Raji (cell line): ENCODE results near the gene VPS33B.

Experiments used
- POLR2A ChIP-seq: IDR thresholded peaks from 2 replicates; pipeline ENCODE4 v1.6.1; 2011; ENCODE audit warnings: low read depth, low read length, control low read depth; ENCODE audit not compliant: insufficient read depth

Gene VPS33B

DNA sequence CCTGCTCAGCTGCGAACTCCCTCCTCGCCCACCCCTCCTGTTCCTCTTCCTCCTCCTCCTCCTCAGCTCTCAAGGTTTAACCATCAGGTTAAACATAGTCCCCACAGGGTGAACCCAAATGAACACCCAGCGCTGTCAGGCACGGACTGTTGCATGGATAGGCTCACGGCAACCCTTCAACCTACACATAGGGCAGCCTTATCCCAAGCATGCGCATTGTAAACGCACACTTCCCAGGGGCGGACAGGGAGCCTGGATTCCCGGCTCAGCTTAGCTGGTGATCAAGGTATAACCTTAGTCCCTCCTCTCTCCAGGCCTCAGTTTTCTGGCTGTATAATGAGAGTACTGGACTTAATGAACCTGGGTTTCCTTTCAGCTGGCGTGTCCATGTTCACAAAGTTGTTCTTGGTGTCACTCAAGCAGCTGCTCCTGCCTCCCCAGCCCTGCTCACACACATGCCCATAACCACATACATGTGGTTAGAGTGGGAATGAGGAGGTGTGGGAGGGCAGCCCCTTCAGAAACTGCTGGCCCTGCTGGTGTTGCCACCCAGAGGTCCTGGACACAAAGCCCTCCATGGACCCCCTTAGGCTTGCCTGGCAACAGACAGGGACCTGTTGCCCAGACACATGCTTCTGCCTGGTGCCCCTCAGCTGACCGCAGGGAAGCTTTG, 20.9 kb upstream of the VPS33B start:
- TF ChIP-seq POLR2A, result no peak

- TF ChIP-seq POLR2A, result no peak
Measured at GRCh38 chr15:91040856-91041255, 18.5 kb upstream of the VPS33B start.

DNA sequence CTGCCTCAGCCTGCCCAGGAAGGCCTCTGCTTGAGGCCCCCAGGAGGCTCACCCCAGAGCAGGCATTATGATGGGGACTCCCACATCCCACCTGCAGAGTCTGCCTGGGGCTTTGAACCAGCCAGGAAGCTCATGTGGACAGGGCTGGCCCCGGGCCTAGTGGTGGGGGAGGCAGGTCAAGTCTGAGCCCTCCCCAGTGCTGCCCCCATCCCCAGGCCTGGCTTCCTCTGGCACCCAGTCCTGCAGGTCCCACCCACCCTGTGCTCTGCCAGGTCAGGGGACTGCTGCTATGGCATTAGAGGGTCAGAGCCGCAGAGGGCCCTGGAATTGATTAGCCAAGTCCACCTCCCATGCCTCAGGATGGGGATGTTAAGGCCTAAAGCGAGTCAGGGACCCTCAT, 17.6 kb upstream of the VPS33B start:
- no peak for TF ChIP-seq POLR2A

DNA sequence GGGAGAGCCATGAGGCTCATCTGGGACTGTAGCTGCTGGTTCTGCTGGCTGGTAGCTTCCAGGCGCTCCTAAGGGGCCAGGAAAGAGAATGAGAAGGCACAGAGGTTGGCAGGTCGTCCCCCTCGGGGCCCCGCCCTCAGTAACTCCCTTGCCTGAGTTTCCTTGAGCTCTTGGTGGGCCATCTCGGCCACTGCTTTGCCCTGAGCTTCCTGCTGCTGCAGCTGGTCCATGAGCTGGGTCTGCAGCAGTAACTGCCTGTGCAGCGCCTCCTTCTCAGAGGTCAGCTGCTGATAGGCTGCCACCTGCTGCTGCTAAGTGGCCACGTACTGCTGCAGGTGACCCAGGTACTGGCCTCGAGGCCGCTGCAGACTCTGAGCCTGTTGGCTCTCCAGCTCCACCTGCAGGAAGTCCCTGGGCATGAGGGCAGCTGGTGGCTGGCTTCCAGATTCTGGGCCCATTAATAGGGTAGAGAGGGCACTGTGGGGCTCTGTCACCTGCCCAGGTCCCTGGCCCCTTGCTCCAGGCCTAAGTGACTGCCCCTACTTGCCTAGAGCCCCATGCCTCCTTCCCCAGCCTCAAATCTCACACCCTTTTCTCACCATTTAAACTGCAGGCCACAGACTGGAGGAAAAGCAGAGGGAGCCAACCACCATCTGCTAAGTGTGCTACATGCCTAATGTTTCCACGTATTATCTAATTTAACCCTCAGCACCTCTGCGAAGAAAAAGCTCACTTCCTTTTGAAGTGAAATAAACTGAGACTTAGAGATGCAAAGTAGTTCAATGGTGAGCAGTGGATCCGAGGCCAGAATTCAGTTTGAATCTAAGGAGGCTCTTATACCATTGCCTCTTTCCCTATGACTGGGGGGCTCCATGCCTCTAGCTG, 10.8 kb upstream of the VPS33B start:
- TF ChIP-seq POLR2A, result no peak

- TF ChIP-seq POLR2A, result no peak
Measured at GRCh38 chr15:91031796-91032195, 9.4 kb upstream of the VPS33B start.

- TF ChIP-seq POLR2A, result no peak
Measured at GRCh38 chr15:91027677-91028076, 5.3 kb upstream of the VPS33B start.

GRCh38 chr15:91023720-91024119, 1.3 kb upstream of the VPS33B start:
- no peak for TF ChIP-seq POLR2A

DNA sequence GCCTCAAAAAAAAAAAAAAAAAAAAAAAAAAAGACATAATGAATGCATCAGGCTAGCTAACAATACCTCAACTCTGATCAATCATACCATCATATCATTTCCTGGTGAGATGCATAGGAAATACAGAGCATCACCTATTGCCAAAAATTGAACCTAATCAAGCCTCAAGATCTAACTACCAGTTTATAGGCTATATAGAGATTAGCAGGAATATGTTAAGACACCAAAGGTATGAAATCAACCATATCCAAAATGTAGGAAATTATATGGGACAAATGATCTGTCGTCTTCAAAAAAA, 387 bp upstream of the VPS33B start:
- TF ChIP-seq POLR2A, result no peak

- no peak for TF ChIP-seq POLR2A
Measured at GRCh38 chr15:91021516-91022074, 799 bp downstream of the VPS33B start.

DNA sequence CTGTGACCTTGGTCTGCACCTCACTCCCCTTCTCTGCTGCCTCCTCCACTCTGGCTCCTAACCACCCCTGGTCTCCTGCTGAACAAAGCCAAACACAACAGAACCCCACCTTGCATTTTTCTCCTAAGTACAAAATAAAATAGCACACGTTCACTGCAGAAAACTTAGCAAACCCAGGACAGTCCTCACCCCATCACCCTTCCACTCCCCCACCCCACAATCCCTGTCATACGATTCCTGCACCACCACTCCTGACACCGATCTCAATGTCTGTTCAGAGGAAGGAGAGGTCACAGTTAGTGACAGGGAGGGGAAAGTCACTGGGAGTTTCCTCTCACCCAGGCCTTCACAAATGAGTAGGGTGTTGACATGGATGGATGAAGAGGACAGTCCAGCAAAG, 4.2 kb downstream of the VPS33B start:
- no peak for TF ChIP-seq POLR2A

GRCh38 chr15:91017716-91018115, 4.7 kb downstream of the VPS33B start:
- TF ChIP-seq POLR2A, result no peak

- no peak for TF ChIP-seq POLR2A
Measured at GRCh38 chr15:91007266-91007665, 15.1 kb downstream of the VPS33B start.

GRCh38 chr15:91001209-91001608, 21.2 kb downstream of the VPS33B start:
- TF ChIP-seq POLR2A, result no peak

DNA sequence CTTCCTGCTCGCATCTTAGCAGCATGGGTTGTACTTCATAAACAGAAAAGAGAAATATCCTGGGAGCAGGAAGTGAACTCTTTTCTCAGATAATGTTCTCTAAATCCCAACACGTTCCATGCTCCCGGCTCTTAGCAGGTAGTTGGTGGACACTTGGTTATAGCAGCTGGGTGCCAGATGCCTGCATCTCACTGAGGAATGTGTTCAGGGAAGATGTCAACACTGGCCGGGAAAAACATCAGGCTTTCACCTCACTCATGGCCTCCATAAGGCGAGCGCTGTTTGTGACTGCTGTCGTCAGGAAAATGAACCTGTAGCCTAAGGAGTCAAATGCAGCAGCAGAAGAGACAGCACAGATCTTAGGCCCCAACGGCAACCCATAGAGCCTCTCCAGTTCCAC, 23.7 kb downstream of the VPS33B start:
- no peak for TF ChIP-seq POLR2A

GRCh38 chr15:90994417-90995311, 27.7 kb downstream of the VPS33B start, which contains the start of gene PRC1:
Gene PRC1, minus strand, starts transcription at chr15:90994535. Its CDS starts 118 bp downstream, at chr15:90994417.
- TF ChIP-seq POLR2A, result peak; percentile 67
